ENCODE measurements around the gene ZNF211. TPM values are rescaled to one million over a fixed set of nuclear protein-coding genes. Genes with fewer than 3 reads are reported as not detected.
A peak's percentile ranks its signal among the peaks of the same experiment; 100 is the strongest.

Gene ZNF211
- total RNA-seq, 4 donors from 2014 or later = 2.9 to 5.5 (median 4.3) TPM

DNA sequence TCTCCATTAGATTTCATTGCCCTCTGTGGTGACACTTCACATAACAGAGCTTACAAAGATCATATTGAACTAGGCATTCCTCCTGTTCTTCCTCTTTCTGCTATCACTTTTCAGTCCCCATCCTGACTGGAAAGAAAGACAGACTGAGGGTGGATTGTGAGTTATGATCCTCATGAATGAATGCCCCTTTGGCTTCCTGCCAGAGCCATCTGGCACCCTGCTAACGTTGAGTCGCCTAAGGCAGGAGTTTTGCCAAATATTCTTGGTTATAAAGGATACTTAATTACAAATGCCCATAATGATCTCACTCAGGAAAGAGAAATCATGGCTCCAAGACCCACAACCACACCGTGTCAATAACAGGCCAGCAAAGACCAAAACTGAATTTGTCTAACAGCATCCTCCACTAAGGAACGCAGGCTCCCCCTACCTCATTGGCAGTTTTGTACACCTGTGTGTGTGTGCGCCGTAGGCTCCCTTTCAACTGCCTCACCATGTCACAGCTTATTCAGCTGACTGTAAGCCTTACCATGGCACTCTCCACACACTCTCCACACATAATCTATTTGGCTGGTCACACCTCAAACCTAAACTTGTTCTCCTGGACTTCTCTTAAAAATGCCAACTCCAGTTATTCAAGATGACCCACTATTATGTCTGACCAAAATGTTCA lies 15.5 kb downstream of the ZNF211 start:
- TF ChIP-seq, protein P1, sequence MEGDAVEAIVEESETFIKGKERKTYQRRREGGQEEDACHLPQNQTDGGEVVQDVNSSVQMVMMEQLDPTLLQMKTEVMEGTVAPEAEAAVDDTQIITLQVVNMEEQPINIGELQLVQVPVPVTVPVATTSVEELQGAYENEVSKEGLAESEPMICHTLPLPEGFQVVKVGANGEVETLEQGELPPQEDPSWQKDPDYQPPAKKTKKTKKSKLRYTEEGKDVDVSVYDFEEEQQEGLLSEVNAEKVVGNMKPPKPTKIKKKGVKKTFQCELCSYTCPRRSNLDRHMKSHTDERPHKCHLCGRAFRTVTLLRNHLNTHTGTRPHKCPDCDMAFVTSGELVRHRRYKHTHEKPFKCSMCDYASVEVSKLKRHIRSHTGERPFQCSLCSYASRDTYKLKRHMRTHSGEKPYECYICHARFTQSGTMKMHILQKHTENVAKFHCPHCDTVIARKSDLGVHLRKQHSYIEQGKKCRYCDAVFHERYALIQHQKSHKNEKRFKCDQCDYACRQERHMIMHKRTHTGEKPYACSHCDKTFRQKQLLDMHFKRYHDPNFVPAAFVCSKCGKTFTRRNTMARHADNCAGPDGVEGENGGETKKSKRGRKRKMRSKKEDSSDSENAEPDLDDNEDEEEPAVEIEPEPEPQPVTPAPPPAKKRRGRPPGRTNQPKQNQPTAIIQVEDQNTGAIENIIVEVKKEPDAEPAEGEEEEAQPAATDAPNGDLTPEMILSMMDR (IDR thresholded peaks at IDR 0.05 in 4 of 5, conservative IDR thresholded peaks at IDR 0.05 in 1 of 5) = no peak
- TF ChIP-seq POLR2A (IDR thresholded peaks at IDR 0.05) = no peak
- intact Hi-C loops (cut with DNase I; ENCODE audit: low total_unique reads) = no loop called here
- Histone ChIP-seq H3K27me3 (no peaks in the 10 kb centered on the region), H3K4me3 (no peak overlapping the region), H3K27ac (no peak overlapping the region), H3K4me1 (no peaks in the 10 kb centered on the region), H3K36me3 (no peaks in the 10 kb centered on the region), H3K9me3 (no peaks in the 10 kb centered on the region)
- ATAC-seq (no peak), DNase-seq (no peak)
- in situ Hi-C loops (cut with MboI; ENCODE audit: low sequenced_read_pairs in 4 of 4) = no loop called here

DNA sequence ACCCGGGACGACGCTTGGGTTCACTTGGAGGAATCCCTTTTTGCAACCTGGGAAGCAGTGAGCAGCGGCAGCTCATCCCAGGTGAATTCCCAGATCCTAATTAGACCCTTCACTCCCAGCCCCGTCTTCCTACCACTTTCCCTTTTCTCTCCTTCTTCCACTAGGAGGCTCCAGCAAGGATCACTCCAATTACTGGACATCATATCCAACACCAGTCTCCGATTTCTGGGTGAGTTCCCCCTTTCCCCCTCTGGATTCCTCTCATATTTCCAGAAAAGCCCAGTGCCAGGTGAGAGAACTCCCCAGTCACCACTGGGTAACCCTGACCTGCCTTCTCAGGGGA lies 18.7 kb downstream of the ZNF211 start:
- H3K27ac ChIP-seq = no peak overlapping the region
- intact Hi-C loops (cut with DNase I; ENCODE audit: low total_unique reads) (no loop called here), in situ Hi-C loops (cut with MboI; ENCODE audit: low sequenced_read_pairs in 4 of 4) (no loop called here)
- no peaks in the 10 kb centered on the region for H3K36me3 ChIP-seq
- TF ChIP-seq POLR2A (IDR thresholded peaks at IDR 0.05) = no peak
- TF ChIP-seq, protein P1 (IDR thresholded peaks at IDR 0.05 in 4 of 5, conservative IDR thresholded peaks at IDR 0.05 in 1 of 5) = no peak
- no peak for DNase-seq
- ATAC-seq = no peak
- peak overlapping the region in 2 of 4 donors; percentile 6 to 25 for H3K4me3 ChIP-seq
- no peaks in the 10 kb centered on the region for H3K9me3 ChIP-seq
- H3K4me1 ChIP-seq = no peaks in the 10 kb centered on the region
- peaks cover 0 to 5% (median 0%) of the 10 kb centered on the region in 3 donors for H3K27me3 ChIP-seq

DNA sequence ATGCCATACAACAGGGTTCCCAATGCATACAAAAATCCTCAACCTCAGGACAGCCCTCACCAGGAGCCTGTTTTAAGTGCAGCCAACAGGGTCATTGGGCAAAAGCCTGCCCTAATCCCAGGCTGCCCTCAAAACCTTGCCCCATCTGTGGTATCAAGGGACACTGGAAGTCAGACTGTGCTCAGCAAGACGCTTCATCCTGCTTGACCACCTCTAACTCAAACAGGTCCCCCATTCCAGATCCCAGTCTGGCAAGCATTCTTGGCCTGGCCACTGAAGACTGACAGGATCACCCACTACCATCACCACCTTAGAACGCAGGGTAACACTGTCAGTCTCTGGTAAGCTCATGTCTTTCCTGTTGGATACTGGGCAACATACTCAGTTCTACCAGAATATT lies 20.7 kb downstream of the ZNF211 start:
- Histone ChIP-seq H3K36me3 (no peaks in the 10 kb centered on the region), H3K4me3 (no peak overlapping the region), H3K9me3 (no peaks in the 10 kb centered on the region), H3K27me3 (peaks cover 0 to 5% (median 0%) of the 10 kb centered on the region in 3 donors), H3K27ac (no peak overlapping the region), H3K4me1 (no peaks in the 10 kb centered on the region)
- no peak for TF ChIP-seq POLR2A (IDR thresholded peaks at IDR 0.05)
- TF ChIP-seq, protein P1 (IDR thresholded peaks at IDR 0.05 in 4 of 5, conservative IDR thresholded peaks at IDR 0.05 in 1 of 5) = no peak
- intact Hi-C loops (cut with DNase I; ENCODE audit: low total_unique reads) (no loop called here), in situ Hi-C loops (cut with MboI; ENCODE audit: low sequenced_read_pairs in 4 of 4) (no loop called here)
- ATAC-seq (no peak), DNase-seq (no peak)

DNA sequence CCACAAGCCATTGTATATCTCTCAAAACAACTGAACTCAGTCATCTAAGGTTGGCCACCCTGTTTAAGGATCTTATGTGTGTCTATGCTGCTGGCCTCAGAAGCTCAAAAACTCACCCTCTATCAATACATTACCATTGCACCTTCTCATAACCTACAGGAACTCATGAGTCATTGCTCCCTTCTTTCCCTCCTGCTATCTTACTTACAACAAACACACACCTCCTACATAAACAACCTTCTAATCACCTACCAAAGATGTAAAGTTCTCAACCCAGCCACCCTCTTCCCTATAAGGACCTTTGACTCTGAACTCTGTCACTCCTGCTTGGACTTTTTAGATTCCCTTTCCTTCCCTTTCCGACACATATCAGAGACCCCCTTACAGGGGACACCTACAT lies 22.5 kb downstream of the ZNF211 start:
- Histone ChIP-seq H3K4me3 (no peak overlapping the region), H3K36me3 (no peaks in the 10 kb centered on the region), H3K9me3 (no peaks in the 10 kb centered on the region), H3K27ac (no peak overlapping the region), H3K4me1 (no peaks in the 10 kb centered on the region), H3K27me3 (peaks cover 0 to 5% (median 0%) of the 10 kb centered on the region in 3 donors)
- no peak for DNase-seq
- intact Hi-C loops (cut with DNase I; ENCODE audit: low total_unique reads) (no loop called here), in situ Hi-C loops (cut with MboI; ENCODE audit: low sequenced_read_pairs in 4 of 4) (no loop called here)
- no peak for ATAC-seq
- no peak for TF ChIP-seq POLR2A (IDR thresholded peaks at IDR 0.05)

DNA sequence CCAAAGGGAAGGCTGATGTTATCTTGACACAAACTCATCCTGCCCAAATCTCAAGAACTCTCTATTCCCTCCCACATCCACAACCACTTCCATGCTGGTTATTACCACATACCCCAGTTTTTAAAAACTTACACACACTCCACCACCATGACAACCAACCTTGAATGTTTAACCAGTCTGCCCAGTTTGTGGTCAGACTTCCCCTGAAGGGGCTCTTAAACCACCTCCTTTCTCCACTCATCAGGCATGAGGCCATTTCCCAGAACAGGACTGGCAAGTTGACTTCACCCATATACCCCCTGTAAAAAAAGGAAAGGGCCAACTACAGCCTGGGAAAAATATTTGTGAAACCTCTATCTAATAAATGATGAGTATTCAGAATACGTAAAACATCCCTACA lies 23.4 kb downstream of the ZNF211 start:
- Histone ChIP-seq H3K4me3 (no peak overlapping the region), H3K27ac (no peak overlapping the region), H3K36me3 (no peaks in the 10 kb centered on the region), H3K27me3 (peaks cover 0 to 5% (median 2%) of the 10 kb centered on the region in 3 donors), H3K4me1 (no peaks in the 10 kb centered on the region), H3K9me3 (no peaks in the 10 kb centered on the region)
- DNase-seq = no peak
- intact Hi-C loops (cut with DNase I; ENCODE audit: low total_unique reads) = no loop called here
- ATAC-seq = no peak
- in situ Hi-C loops (cut with MboI; ENCODE audit: low sequenced_read_pairs in 4 of 4) = no loop called here
- TF ChIP-seq, protein P1 (IDR thresholded peaks at IDR 0.05 in 4 of 5, conservative IDR thresholded peaks at IDR 0.05 in 1 of 5) = no peak
- TF ChIP-seq POLR2A (IDR thresholded peaks at IDR 0.05) = no peak
